WERI-Rb-1 (cell line): Measurements from ENCODE around the gene GALNT12.

Source experiments
- DNase-seq: peaks from one replicate; pipeline ENCODE4 v3.0.0-alpha.2; 2020
- H3K27ac ChIP-seq: fragments of 250-450 bp; sonication (Bioruptor Pico); 2 replicates; pipeline ENCODE4 v1.5.1; 2020; ENCODE audit warnings: mild to moderate bottlenecking, moderate library complexity
- H3K27me3 ChIP-seq: fragments of 250-450 bp; sonication (Bioruptor Pico); 2 replicates; pipeline ENCODE4 v1.5.1; 2021; ENCODE audit warnings: mild to moderate bottlenecking, low read depth, moderate library complexity; ENCODE audit not compliant: insufficient read depth, severe bottlenecking
- H3K36me3 ChIP-seq: fragments of 250-450 bp; sonication (Bioruptor Pico); 2 replicates; pipeline ENCODE4 v1.5.1; 2020; ENCODE audit warnings: mild to moderate bottlenecking, moderate library complexity
- H3K4me3 ChIP-seq: 2 replicates; pipeline ENCODE4 v1.5.1; 2011; ENCODE audit warnings: low read depth, mild to moderate bottlenecking, control low read depth, low read length
- H3K9me3 ChIP-seq: fragments of 250-450 bp; sonication (Bioruptor Pico); 2 replicates; pipeline ENCODE4 v1.5.1; 2021; ENCODE audit warnings: mild to moderate bottlenecking, moderate library complexity; ENCODE audit not compliant: severe bottlenecking
- TF ChIP-seq, protein P1 (sequence below): IDR thresholded peaks from 2 replicates; pipeline ENCODE4 v1.5.1; 2011; ENCODE audit warnings: low read depth, mild to moderate bottlenecking, control low read depth, inconsistent platforms, low read length

Gene GALNT12

GRCh38 chr9:98795295-98795955 lies 12.0 kb upstream of the GALNT12 start:
- Histone ChIP-seq H3K4me3 (peak overlapping the region; percentile 70), H3K27me3 (no peaks in the 10 kb centered on the region), H3K27ac (no peak overlapping the region), H3K9me3 (peaks cover 9% of the 10 kb centered on the region), H3K36me3 (peaks cover 8% of the 10 kb centered on the region)
- DNase-seq: no peak
- TF ChIP-seq, protein P1, sequence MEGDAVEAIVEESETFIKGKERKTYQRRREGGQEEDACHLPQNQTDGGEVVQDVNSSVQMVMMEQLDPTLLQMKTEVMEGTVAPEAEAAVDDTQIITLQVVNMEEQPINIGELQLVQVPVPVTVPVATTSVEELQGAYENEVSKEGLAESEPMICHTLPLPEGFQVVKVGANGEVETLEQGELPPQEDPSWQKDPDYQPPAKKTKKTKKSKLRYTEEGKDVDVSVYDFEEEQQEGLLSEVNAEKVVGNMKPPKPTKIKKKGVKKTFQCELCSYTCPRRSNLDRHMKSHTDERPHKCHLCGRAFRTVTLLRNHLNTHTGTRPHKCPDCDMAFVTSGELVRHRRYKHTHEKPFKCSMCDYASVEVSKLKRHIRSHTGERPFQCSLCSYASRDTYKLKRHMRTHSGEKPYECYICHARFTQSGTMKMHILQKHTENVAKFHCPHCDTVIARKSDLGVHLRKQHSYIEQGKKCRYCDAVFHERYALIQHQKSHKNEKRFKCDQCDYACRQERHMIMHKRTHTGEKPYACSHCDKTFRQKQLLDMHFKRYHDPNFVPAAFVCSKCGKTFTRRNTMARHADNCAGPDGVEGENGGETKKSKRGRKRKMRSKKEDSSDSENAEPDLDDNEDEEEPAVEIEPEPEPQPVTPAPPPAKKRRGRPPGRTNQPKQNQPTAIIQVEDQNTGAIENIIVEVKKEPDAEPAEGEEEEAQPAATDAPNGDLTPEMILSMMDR: no peak

DNA sequence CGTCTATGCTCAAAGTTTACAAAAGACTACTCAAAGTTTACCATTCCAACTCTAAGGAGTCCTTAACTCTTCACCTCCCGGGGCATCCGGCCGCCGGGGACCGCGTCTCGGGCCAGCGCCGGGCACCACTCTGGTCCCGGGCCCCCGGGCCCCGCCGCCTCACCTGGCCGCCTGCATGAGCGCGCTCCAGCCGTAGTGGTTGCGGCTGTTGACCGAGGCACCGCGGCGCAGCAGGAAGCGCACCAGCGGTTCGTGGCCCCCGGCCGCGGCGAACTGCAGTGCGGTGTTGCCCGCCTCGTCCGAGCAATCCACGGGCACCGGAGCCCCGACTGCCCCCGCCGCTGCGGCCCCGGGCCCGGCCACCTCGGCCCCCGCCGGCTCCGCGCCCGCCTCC lies 11.5 kb upstream of the GALNT12 start:
- Histone ChIP-seq H3K4me3 (peak overlapping the region; percentile 70), H3K27ac (peak overlapping the region; percentile 52), H3K27me3 (no peaks in the 10 kb centered on the region), H3K9me3 (peaks cover 9% of the 10 kb centered on the region), H3K36me3 (peaks cover 5% of the 10 kb centered on the region)
- DNase-seq: no peak
- TF ChIP-seq, protein P1: no peak

DNA sequence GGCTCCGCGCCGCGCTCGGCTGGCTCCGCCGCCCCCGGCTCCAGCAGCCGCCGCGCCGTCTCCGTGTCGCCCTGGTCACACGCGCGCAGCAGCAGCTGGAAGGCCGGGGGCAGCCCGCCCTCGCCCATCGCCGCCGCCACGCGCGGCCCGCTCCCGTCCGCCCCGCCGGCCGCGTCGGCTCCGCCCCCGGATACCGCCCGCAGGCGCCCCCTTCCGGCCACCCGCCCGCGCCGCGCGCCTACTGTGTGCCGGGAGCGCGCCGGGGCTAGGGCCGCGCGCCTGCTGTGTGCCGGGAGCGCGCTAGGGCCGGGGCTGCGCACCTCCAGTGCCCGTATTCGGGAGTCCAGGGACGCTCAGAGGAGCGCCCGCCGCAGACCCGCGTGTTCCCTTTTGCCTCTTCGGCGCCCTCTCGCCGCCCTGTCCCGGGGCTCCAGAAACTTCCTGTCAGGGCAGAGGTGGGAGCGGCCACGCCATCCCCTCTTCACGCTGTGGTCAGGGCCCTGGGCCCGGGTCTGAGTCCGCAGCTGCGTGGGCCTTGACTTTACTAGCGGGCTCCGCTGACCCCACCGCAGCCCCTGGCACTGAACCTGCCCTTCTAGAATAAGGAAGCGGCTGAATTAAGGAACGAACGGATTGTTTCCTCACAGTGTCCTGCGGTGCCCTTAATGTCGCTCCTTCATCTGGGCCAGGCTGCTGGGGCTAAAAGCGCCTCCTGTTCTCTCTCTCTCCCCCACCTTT lies 10.9 kb upstream of the GALNT12 start, which contains the start of gene ANKS6:
Gene ANKS6, minus strand, starts transcription at position 192 of the 738 bp plus-strand sequence. Its CDS starts 64 bp downstream, at position 128.
- no peaks in the 10 kb centered on the region for H3K27me3 ChIP-seq
- peaks cover 9% of the 10 kb centered on the region for H3K9me3 ChIP-seq
- peak within 1 kb of the TSS; percentile 52 for H3K27ac ChIP-seq
- H3K36me3 ChIP-seq: peaks cover 4% of the 10 kb centered on the region; the same call in 1 of the 2 replicates
- TF ChIP-seq, protein P1: peak; percentile 53
- DNase-seq: peak; percentile 85
- peak within 1 kb of the TSS; percentile 70 for H3K4me3 ChIP-seq

GRCh38 chr9:98797491-98797890 lies 10.0 kb upstream of the GALNT12 start:
- TF ChIP-seq, protein P1: no peak
- H3K27me3 ChIP-seq: no peaks in the 10 kb centered on the region
- no peak overlapping the region for H3K27ac ChIP-seq
- no peak overlapping the region for H3K4me3 ChIP-seq
- no peak for DNase-seq
- H3K36me3 ChIP-seq: peaks cover 4% of the 10 kb centered on the region; the same call in 1 of the 2 replicates
- peaks cover 9% of the 10 kb centered on the region for H3K9me3 ChIP-seq

GRCh38 chr9:98798254-98798653 lies 9.2 kb upstream of the GALNT12 start:
- Histone ChIP-seq H3K27ac (no peak overlapping the region), H3K27me3 (no peaks in the 10 kb centered on the region), H3K4me3 (no peak overlapping the region), H3K9me3 (peaks cover 9% of the 10 kb centered on the region), H3K36me3 (peaks cover 4% of the 10 kb centered on the region; the same call in 1 of the 2 replicates)
- TF ChIP-seq, protein P1: no peak
- DNase-seq: no peak
